HG03460 (cell line): ENCODE data around the gene MAP3K5.

Source experiments
- ATAC-seq: cut with Tn5 transposase; IDR thresholded peaks from one replicate; pipeline ENCODE4 v1.9.1; 2021; ENCODE audit not compliant: unreplicated experiment

MAP3K5 gene

GRCh38 chr6:136549300-136550044, 242.8 kb downstream of the MAP3K5 start:
- ATAC-seq = no peak

- no peak for ATAC-seq
Measured at GRCh38 chr6:136548582-136549299, 243.5 kb downstream of the MAP3K5 start.

DNA sequence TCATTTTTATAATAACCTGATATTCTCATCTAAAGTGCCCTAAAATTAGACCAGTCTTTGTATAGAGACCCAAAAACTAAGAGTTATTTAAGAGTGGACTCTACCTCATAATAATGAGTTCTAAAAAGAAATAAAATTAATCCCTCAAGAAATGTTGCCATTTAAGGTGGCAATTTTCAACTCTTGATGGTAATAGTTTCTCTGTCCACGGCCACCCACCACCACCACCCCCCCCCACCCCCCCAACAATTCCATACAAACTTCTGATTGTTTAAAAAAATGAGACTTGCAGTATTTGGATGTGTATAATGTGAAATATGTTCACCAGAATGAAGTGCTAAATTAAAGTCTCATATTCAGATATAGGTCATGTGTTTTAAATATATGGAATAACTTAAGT, 244.4 kb downstream of the MAP3K5 start:
- ATAC-seq = no peak

- no peak for ATAC-seq
Measured at GRCh38 chr6:136547336-136547735, 244.9 kb downstream of the MAP3K5 start.

DNA sequence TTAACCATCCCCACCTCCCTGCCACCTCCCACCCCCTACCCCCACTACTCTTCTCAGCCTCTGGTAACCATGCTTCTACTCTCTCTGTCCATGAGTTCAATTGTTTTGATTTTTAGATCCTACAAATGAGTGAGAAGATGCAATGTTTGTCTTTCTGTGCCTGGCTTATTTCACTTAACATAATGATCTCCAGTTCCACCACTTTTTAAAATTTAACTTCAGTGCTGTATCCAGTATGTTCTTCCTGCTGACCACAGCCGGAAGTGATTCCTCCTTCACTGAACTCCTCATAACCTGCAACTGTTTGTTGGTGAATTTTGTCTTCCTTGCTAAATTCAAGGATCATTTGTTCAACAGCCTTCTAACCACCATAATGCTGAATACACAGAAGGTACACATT, 245.9 kb downstream of the MAP3K5 start:
- no peak for ATAC-seq

DNA sequence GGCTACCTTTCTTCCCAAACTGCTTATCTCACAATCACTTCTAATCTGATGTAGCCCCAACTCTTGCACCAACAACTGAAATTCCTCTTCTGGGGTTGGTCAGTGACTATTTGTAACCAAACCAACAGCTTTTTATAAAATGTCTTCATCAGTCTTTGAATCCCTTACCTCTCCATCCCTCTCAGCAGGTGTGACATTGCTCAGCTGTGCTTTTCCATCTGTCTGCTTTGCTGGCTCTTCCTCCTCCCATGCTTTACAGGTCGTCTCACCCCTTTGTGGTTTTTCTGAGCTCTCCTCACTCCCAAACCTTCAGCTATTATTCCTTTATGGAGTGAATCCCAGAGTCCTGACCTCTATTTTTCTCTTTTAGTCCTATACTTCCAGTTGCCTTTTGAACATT, 248.0 kb downstream of the MAP3K5 start:
- no peak for ATAC-seq

DNA sequence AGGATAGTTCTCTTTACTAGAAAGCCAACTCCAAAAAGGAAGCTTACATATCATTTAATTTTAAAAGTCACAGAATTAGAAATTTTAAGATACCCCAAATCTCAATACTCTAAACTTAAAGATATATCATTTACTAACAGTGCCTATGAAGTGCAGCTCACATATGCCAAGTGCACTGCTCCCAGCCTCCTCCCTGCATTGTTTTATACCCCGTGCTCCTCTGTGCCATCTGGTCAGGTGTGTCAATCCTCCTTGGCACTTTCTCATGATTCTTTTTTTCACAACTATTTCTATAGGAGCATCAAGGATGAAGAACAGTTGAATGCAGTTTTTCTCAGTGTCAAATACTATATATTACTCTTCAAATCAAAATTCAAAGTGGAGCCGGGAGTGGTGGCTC, 250.9 kb downstream of the MAP3K5 start:
- ATAC-seq = no peak

DNA sequence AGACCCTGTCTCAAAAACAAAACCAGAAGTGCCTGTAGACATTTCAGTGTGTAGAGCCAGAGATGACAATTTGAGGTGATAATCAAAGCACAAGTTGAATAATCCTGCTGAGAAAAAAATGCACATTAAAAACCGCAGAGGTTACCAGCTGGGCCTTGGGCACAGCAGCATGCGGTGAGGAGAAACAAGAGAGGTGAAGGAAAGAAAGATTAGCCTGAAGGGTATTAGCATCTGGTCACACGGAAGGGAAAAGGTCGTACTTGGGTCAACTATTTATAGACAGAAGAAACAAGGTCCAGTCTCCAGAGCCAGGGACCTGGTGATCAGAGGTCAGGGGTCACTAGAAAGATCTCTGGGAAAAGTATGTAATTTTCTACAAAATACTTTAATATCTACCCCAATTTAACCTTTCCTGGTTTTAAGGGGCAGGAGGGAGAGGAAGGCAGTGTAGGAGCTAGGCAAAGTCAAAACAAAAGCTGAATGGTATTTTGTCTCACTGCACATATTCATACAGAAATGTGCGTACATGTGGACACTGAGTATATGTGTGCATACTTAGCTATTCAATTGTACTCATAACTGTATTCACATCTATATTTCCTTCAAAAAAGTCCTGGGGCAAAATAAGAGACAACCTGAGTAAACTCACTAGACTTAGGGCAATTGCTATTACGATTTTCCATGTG, 252.2 kb downstream of the MAP3K5 start:
- ATAC-seq = no peak

DNA sequence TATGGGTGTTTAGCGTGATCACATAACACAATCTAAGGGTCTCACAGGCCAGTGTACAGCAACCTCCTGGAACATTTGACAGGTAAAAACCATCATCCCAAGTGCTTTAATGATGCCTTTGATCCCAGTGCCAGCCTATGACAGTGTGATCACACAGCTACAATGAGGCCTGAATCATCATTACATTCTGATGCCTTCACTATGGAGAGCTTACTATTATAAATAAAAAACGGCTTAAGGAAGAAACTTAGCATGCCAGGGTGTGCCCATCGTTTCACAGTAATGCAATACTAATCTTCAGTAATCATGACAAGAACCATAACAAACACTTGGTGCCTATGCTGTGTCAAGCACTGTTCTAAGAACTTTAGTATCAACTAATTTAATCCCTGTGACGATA, 253.4 kb downstream of the MAP3K5 start:
- no peak for ATAC-seq

GRCh38 chr6:136535880-136536650, 256.2 kb downstream of the MAP3K5 start:
- ATAC-seq = no peak

- ATAC-seq = no peak
Measured at GRCh38 chr6:136535017-136535765, 257.1 kb downstream of the MAP3K5 start.

DNA sequence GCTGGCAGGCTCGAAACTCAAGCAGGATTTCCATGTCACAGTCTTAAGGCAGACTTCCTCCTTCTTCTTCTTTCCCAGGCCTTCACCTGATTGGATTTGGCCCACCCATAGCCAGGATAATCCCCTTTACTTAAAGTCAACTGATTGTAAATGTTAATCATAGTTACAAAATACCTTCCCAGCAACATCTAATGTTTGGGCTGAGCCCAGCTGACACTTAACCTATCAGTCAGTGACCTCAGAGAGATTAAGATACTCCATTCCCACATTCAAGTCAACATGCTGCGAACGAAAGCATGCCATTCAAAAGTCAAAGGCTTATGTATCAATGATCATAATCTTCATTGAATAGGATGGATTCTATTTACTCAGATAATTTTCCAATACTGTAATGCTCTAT, 258.0 kb downstream of the MAP3K5 start:
- ATAC-seq = no peak

DNA sequence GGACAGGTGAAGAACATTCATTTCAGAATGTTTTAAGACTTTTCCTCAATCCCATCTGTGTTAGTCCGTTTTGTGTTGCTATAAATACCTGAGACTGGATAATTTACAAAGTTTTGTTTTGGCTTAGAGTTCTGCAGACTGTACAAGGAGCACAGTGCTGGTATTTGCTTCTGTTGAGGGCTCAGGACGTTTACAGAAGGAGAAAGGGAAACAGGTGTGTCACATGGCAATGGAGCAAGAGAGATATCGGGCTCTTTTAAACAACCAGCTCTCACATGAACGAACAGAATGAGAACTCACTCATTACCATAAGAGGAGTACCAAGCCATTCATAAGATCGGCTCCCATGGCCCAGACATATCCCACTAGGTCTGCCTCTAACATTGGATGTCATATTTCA, 258.8 kb downstream of the MAP3K5 start:
- no peak for ATAC-seq

GRCh38 chr6:136532030-136532429, 260.2 kb downstream of the MAP3K5 start:
- ATAC-seq = no peak

GRCh38 chr6:136529710-136530109, 262.6 kb downstream of the MAP3K5 start:
- no peak for ATAC-seq

- ATAC-seq = no peak
Measured at GRCh38 chr6:136528477-136528876, 263.8 kb downstream of the MAP3K5 start.

GRCh38 chr6:136527831-136528230, 264.4 kb downstream of the MAP3K5 start:
- no peak for ATAC-seq

DNA sequence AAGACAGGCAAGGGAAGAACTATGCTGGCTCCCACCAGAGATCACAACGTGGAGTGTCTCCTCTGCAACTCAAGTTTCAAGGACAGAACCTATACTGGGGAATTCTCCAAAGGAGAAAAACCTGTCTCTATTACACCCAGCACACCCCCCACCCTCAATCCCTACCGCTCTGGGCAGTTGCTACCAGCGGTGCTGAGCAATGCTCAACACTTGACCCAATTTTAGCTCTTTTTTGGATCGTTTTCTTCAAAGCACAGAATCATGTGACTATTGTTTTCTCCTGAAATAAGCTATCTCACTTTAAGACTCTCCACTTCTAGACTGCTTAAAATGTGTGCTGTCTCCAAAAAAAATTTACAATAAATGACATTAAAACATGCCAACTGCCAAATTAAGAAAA, 265.3 kb downstream of the MAP3K5 start:
- no peak for ATAC-seq

DNA sequence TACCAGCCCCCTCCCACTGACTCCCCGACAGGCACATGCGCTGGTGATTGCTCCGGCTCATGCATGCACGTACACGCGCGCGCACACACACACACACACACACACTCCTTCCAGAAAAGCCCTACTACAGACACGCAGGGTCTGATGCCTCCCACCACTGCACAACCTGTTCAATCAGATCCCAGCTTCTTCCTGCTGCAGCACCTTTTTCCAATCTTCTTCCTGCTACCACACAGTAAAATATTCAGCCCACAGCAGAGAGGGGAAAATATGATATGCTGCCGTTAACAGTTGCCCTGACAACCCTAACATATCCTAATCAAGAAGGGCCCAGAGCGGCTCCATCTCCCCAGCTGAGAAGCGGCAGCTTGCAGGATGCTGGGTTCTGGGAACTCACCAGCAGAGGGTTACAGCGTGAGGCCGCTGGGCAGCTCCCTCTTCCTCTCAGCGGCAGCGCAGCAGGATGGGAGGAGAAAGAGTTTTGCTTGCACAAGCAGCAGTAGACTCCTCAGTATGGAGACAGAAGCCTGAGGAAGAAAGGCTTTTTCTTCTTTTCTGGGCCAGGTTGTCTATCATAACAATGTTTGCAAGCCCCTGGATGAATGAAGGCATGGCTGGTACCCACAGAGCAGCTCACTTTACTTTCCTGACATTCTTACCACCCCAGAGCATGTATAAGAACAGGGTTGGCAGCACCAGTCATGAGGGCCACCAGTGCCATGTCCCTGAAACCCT, 265.9 kb downstream of the MAP3K5 start:
- no peak for ATAC-seq
